Forelimb muscle (tissue), 1 donor: ENCODE results near the gene PODNL1. TPM values are rescaled to one million over a fixed set of nuclear protein-coding genes. Genes with fewer than 3 reads are reported as not detected.
A peak's percentile ranks its signal among the peaks of the same experiment; 100 is the strongest.

Experiments used
- DNase-seq: peaks from one replicate; pipeline ENCODE4 v3.0.0-alpha.2; 2013; ENCODE audit warnings: low read depth
- polyA plus RNA-seq: library from polyadenylated mRNA; unstranded; fragments of 120-200 nt; gene quantifications from one replicate; pipeline ENCODE4 v1.2.1, GENCODE V29; 2013; ENCODE audit not compliant: insufficient read length

Gene PODNL1
- polyA plus RNA-seq, 1 donor: 0.75 TPM

- no peak for DNase-seq
These were observed 19.8 kb upstream of the PODNL1 start for GRCh38 chr19:13958043-13958442.

- no peak for DNase-seq
These were observed 18.8 kb upstream of the PODNL1 start for GRCh38 chr19:13957051-13957450.

GRCh38 chr19:13956365-13956744 lies 18.1 kb upstream of the PODNL1 start:
- DNase-seq: no peak

DNA sequence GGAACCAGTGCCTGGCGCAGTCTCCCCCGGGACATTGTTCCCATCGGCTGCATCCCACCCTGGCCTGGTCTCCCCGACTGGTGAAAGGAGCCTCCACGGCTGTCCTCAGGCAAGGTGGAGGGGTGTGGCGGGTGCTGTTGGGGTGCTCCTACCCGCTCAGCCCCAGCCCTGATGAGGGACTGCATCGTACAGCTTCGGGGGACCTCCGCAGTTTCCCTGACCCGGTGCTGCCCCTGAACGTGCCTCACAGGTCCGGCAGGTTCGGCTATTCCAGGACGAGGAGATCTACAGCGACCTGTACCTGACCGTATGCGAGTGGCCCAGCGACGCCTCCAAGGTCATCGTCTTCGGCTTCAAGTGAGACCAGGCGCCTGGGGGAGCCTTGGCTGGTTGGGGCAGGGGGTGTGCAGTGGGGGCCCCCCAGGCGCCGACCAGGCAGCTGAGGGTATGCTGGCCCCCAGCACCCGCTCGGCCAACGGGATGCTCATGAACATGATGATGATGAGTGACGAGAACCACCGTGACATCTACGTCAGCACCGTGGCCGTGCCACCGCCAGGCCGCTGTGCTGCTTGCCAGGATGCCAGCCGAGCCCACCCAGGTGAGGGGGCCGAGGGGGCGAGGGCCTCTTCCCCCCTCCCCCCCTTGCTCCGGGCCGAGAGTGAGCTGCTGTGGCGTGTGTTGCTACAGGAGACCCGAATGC lies 17.6 kb upstream of the PODNL1 start:
- DNase-seq: no peak

DNA sequence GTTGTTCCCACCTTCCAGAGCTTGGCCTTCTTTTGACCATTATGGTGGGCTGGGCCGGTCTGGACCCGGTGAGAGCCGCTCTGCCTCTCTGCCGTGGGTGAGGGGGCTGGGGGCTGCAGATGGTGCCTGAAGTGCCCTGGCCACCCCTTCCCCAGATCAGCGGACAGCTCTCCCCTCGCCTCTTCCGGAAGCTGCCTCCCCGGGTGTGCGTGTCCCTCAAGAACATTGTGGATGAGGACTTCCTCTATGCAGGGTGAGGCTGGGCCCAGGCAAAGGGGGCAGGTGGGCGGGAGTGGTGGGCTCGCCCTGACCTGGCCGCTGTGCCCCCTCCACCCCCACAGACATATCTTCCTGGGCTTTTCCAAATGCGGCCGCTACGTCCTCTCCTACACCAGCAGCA lies 16.0 kb upstream of the PODNL1 start:
- DNase-seq: no peak

- DNase-seq: no peak
These were observed 14.8 kb upstream of the PODNL1 start for GRCh38 chr19:13952931-13953531.

DNA sequence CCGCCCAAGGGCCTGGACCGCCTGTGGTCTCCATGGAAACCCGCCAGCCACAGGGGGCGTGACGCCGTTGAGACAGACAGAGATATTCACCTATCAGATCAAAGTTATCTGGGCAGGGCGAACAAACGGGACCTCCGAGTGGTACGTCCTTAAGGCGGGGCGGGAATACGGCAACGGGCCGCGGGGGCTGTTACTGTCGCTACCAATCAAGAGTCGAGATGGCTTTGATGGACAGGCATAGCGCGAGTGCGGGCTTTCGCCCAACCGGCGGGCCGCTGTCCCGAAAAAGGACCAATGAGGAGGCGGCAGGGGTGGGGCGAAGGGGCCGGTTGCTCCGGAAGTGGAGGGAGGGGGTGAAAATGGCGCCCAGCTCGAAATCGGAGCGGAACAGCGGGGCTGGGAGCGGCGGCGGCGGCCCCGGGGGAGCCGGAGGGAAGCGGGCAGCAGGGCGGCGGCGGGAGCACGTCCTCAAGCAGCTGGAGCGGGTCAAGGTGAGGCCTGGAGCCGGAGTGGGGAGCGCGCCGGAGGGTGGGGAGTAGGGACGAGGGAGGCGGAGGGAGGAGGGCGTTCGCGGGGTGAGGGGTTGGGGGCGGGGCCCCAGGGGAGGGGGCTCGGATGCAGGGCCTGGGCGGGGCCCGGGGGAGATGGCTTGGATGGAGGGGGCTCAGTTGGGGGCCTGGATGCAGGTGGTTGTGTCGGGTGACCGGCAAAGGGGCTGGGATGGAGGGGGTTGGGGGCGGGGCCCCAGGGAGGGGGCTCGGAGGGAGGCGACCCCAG lies 14.1 kb upstream of the PODNL1 start, which contains the start of gene DCAF15:
Gene DCAF15, plus strand, starts transcription at position 356 of the 777 bp plus-strand sequence. Its CDS starts 4 bp downstream, at position 360.
- DNase-seq: peak; percentile 99

GRCh38 chr19:13951799-13952153 lies 13.6 kb upstream of the PODNL1 start:
- no peak for DNase-seq

DNA sequence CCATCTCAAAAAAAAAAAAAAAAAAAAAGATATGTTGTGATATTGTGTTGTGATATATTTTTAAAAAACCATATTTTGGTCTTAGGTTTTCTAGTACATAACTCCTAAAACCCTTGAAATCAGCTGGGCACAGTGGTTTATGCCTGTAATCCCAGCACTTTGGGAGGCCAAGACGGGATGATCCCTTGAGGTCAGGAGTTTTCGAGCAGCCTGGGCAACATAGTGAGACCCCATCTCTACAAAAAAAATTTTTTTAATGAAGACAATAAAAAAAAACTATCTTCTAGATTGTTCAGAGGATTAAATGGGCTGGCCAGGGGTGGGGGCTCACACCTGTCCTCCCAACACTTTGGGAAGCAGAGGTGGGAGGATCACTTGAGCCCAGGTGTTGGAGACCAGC lies 12.8 kb upstream of the PODNL1 start:
- no peak for DNase-seq

- no peak for DNase-seq
These were observed 8.2 kb upstream of the PODNL1 start for GRCh38 chr19:13946414-13946813.

- DNase-seq: no peak
These were observed 3.9 kb upstream of the PODNL1 start for GRCh38 chr19:13942023-13942684.

GRCh38 chr19:13937479-13938300 lies 527 bp downstream of the PODNL1 start:
- DNase-seq: no peak

DNA sequence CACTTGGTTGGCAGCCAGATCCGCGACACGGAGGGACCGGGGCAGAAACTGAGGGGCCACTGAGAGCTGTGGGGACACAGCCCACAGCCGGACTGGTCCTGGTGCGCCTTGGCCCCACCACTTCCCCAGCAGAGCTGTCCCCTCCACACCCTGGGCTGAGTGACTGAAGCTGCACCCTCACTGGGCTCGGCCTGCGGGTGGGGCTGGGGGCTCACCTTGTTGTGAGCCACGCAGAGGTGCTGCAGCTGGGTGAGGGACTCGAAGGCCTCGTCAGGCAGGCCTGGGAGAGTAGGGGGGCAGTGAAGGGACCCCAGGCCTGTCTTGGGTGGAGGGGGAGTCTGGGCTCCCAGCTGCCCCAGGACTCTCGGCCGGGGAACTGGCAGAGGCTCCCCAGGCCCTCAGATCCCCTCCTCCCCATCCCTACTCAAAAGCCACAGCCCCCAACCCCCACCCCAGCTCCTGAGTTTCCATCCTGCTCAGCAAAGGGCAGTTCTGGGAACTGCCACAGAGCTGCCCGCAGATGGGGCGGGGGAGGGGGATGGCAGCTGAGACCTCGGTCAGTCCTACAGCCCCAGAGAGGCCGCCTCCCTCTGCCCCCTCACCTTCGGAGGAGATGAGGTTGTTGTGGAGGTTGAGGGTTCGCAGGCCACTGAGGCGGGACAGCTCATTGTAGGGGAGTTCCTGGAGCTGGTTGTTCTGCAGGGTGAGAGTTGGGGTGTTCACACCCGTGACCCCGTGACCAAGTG lies 2.3 kb downstream of the PODNL1 start:
- DNase-seq: no peak

DNA sequence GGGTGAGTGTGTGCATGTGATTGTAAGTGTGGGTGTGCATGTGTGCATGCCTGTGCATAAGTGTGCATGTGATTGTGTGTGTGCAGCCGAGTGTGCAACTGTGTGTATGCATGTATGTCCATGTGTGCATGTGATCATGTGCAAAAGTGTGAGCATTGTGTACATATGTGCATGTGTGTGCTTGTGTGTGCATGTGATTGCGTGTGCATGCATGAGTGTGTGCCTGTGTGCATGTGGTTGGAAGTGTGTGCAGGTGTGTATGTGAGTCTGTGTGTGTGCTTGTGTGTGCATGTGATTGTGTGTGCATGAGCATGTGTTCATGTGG lies 3.5 kb downstream of the PODNL1 start:
- no peak for DNase-seq

GRCh38 chr19:13932911-13933393 lies 5.3 kb downstream of the PODNL1 start:
- no peak for DNase-seq

DNA sequence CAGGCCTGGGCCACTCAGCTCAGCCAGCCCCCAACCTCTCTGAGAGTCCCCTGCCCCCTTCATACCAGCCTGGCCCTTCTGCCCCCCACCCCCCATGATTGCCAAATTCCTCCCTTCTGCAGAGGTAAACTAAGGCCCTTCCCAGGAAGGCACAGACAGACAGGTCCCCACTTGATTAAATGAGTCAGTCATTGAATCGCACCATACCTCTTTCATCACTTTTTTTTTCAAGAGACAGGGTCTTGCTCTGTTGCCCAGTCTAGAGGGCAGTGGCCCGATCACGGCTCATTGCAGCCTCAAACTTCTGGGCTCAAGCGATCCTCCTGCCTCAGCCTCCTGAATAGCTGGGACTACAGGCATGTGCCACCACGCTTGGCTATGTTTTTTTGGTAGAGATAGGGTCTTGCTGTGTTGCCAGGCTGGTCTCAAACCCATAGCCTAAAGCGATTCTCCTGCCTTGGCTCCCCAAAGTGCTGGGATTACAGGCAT lies 6.0 kb downstream of the PODNL1 start:
- DNase-seq: no peak

- DNase-seq: no peak
These were observed 6.6 kb downstream of the PODNL1 start for GRCh38 chr19:13931391-13932148.

- DNase-seq: no peak
These were observed 7.8 kb downstream of the PODNL1 start for GRCh38 chr19:13930402-13930801.

DNA sequence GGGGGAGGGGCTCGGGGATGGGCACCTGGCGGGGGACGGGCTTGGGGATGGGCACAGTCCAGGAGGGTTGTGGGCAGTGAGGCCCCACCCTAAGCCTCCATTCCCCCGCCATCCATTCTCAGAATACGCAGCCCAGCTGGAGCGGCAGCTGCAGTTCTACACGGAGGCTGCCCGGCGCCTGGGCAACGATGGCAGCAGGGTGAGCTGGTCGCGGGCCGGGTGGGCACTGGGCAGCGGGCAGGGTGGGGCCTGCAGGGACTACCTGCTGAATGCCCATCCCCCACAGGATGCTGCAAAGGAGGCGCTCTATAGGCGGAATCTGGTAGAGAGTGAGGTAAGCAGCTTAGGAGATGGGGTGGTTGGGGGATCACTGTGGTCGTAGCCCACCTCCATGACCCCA lies 8.3 kb downstream of the PODNL1 start:
- no peak for DNase-seq

- no peak for DNase-seq
These were observed 8.9 kb downstream of the PODNL1 start for GRCh38 chr19:13929340-13929739.
